ENCODE measurements around the gene ADCY3.

Gene ADCY3

GRCh38 chr2:24830786-24831185, 89.3 kb downstream of the ADCY3 start:
- H3K4me3 ChIP-seq (replicated peaks; ENCODE audit: low read depth, low read length) = no peak overlapping the region
- no peak for TF ChIP-seq CTCF (IDR thresholded peaks at IDR 0.05; ENCODE audit: low read length, missing control alignments)
- no peak for DNase-seq (ENCODE audit: low read depth)

- peak; percentile 30 for TF ChIP-seq CTCF (IDR thresholded peaks at IDR 0.05; ENCODE audit: low read length, missing control alignments)
- H3K4me3 ChIP-seq (replicated peaks; ENCODE audit: low read depth, low read length) = no peak overlapping the region
- peak; percentile 60 for DNase-seq (ENCODE audit: low read depth)
These were observed 89.7 kb downstream of the ADCY3 start for GRCh38 chr2:24830351-24830750.

- no peak overlapping the region for H3K4me3 ChIP-seq (replicated peaks; ENCODE audit: low read depth, low read length)
- TF ChIP-seq CTCF (IDR thresholded peaks at IDR 0.05; ENCODE audit: low read length, missing control alignments) = no peak
- DNase-seq (ENCODE audit: low read depth) = no peak
These were observed 91.6 kb downstream of the ADCY3 start for GRCh38 chr2:24828238-24828996.

- TF ChIP-seq CTCF (IDR thresholded peaks at IDR 0.05; ENCODE audit: low read length, missing control alignments) = peak; percentile 96
- no peak overlapping the region for H3K4me3 ChIP-seq (replicated peaks; ENCODE audit: low read depth, low read length)
- peak; percentile 92 for DNase-seq (ENCODE audit: low read depth)
These were observed 92.5 kb downstream of the ADCY3 start for GRCh38 chr2:24827321-24828237.

- no peak for TF ChIP-seq CTCF (IDR thresholded peaks at IDR 0.05; ENCODE audit: low read length, missing control alignments)
- no peak overlapping the region for H3K4me3 ChIP-seq (replicated peaks; ENCODE audit: low read depth, low read length)
- DNase-seq (ENCODE audit: low read depth) = no peak
These were observed 93.3 kb downstream of the ADCY3 start for GRCh38 chr2:24826773-24827145.

- peak; percentile 48 for DNase-seq (ENCODE audit: low read depth)
- no peak for TF ChIP-seq CTCF (IDR thresholded peaks at IDR 0.05; ENCODE audit: low read length, missing control alignments)
- no peak overlapping the region for H3K4me3 ChIP-seq (replicated peaks; ENCODE audit: low read depth, low read length)
These were observed 93.9 kb downstream of the ADCY3 start for GRCh38 chr2:24825883-24826772.

Data from fibroblast of pulmonary artery (primary cell).